Body of pancreas (tissue), 4 donors: Measurements from ENCODE around the gene DENND1A. TPM values are rescaled to one million over a fixed set of nuclear protein-coding genes. Genes with fewer than 3 reads are reported as not detected.
A peak's percentile ranks its signal among the peaks of the same experiment; 100 is the strongest.

Experiments
- ATAC-seq: fragments of 150-250 bp; one replicate; pipeline ENCODE4 v1.9.1; 2016
- DNase-seq, 4 donors: peaks; one replicate each; pipeline ENCODE4 v3.0.0-alpha.2; 2019
- H3K27ac ChIP-seq, 4 donors: fragments of 200-600 bp; sonication (generic); 1 replicate in 3 of 4; 2 replicates in 1 of 4; pipeline versions ENCODE4 v1.5.1 to v1.6.1; 2016 to 2019; ENCODE audit warnings: mild to moderate bottlenecking in 1 of 4, mixed read lengths in 1 of 4, moderate library complexity in 1 of 4
- H3K27me3 ChIP-seq, 2 donors: fragments of 200-600 bp; sonication (generic); one replicate each; pipeline ENCODE4 v1.6.0; 2016; ENCODE audit warnings: mild to moderate bottlenecking in 1 of 2
- H3K36me3 ChIP-seq, 2 donors: fragments of 200-600 bp; sonication (generic); replicated peaks in 1 of 2; 2 replicates each; pipeline ENCODE4 v1.5.1; 2016; ENCODE audit warnings: low read depth in 2 of 2; ENCODE audit not compliant: insufficient read depth in 1 of 2
- H3K4me1 ChIP-seq: fragments of 200-600 bp; sonication (generic); one replicate; pipeline ENCODE4 v1.6.0; 2016
- H3K4me3 ChIP-seq, 2 donors: fragments of 200-600 bp; sonication (generic); 1 replicate in 1 of 2; 2 replicates in 1 of 2; pipeline ENCODE4 v1.5.1; 2016 to 2019
- H3K9me3 ChIP-seq, 3 donors: fragments of 200-600 bp; sonication (generic); 1 replicate in 2 of 3; 2 replicates in 1 of 3; pipeline ENCODE4 v1.5.1; 2016
- CTCF ChIP-seq, 7 experiments: fragments of 450-650 bp in 4 of 7; fragments of 200-600 bp in 3 of 7; sonication (generic) in 3 of 7; IDR thresholded peaks; one replicate each; pipeline ENCODE4 v1.5.1; 2016 to 2019; ENCODE audit warnings: antibody characterized with exemption in 7 of 7
- POLR2A ChIP-seq, 3 donors: fragments of 450-650 bp; IDR thresholded peaks; one replicate each; pipeline ENCODE4 v1.6.1; 2016; ENCODE audit warnings: antibody characterized with exemption in 3 of 3, mild to moderate bottlenecking in 2 of 3
- WGBS, 2 donors: methylation state at CpG; one replicate each; pipeline ENCODE4 v1.1.5; 2017; 5-methylcytosine and 5-hydroxymethylcytosine counted together
- intact Hi-C: fragments of 100-400 bp; cut with DNase I; formaldehyde crosslinking; loops from one replicate; pipeline ENCODE4 v1.15.1; 2023
- total RNA-seq, 2 donors: library from RNA; depleted of rRNA; stranded (reverse); fragments of >200 nt; gene quantifications; one replicate each; pipeline ENCODE4 v1.1.0, GENCODE V29; 2016

Gene DENND1A
- total RNA-seq, 2 donors from 2014 or later: 7.6 to 8.6 TPM

- Histone ChIP-seq H3K9me3 (no peaks in the 10 kb centered on the region), H3K4me1 (peaks cover 17% of the 10 kb centered on the region), H3K36me3 (no peaks in the 10 kb centered on the region), H3K4me3 (no peak within 1 kb of the TSS), H3K27me3 (no peaks in the 10 kb centered on the region), H3K27ac (no peak within 1 kb of the TSS)
- DNase-seq: no peak
- intact Hi-C loops: no loop called here
- 71 to 85% methylated on average over 7 of the region's 17 CpGs for WGBS, 2 donors
- ATAC-seq: no peak
- TF ChIP-seq POLR2A (IDR thresholded peaks at IDR 0.05): no peak
- TF ChIP-seq CTCF (IDR thresholded peaks at IDR 0.05): no peak
Measured at GRCh38 chr9:123355761-123356431, 574.0 kb downstream of the DENND1A start, which contains the start of gene CRB2. TSS of gene CRB2 (plus strand) at chr9:123356197. CDS start at chr9:123356261, 64 bp downstream.

GRCh38 chr9:123354806-123355508 lies 575.0 kb downstream of the DENND1A start:
- DNase-seq (no peak), ATAC-seq (no peak)
- 35 to 39% methylated on average over 8 to 9 of the region's 9 CpGs for WGBS, 2 donors
- H3K9me3 ChIP-seq: no peaks in the 10 kb centered on the region
- H3K27ac ChIP-seq: no peak overlapping the region
- no peak overlapping the region for H3K4me3 ChIP-seq
- H3K4me1 ChIP-seq: peaks cover 12% of the 10 kb centered on the region
- no peaks in the 10 kb centered on the region for H3K36me3 ChIP-seq
- intact Hi-C loops: no loop called here
- H3K27me3 ChIP-seq: no peaks in the 10 kb centered on the region
- no peak for TF ChIP-seq POLR2A (IDR thresholded peaks at IDR 0.05)

- ATAC-seq (peak; percentile 70), DNase-seq (peak; percentile 55 to 74 (median 64))
- Histone ChIP-seq H3K4me1 (peaks cover 5% of the 10 kb centered on the region), H3K27me3 (no peaks in the 10 kb centered on the region), H3K4me3 (no peak overlapping the region), H3K9me3 (no peaks in the 10 kb centered on the region), H3K27ac (no peak overlapping the region), H3K36me3 (no peaks in the 10 kb centered on the region)
- intact Hi-C loops: no loop called here
- WGBS, 2 donors: 13 to 15% methylated on average over 14 to 20 of the region's 20 CpGs
- TF ChIP-seq POLR2A (IDR thresholded peaks at IDR 0.05) (no peak), CTCF (IDR thresholded peaks at IDR 0.05) (peak; percentile 63 to 82 (median 75))
Measured at GRCh38 chr9:123353984-123354591, 575.8 kb downstream of the DENND1A start.

GRCh38 chr9:123353041-123353440 lies 576.9 kb downstream of the DENND1A start:
- no peaks in the 10 kb centered on the region for H3K9me3 ChIP-seq
- H3K36me3 ChIP-seq: no peaks in the 10 kb centered on the region
- DNase-seq: no peak
- H3K27me3 ChIP-seq: no peaks in the 10 kb centered on the region
- 47 to 68% methylated on average over 4 of the region's 4 CpGs for WGBS, 2 donors
- H3K4me1 ChIP-seq: peaks cover 5% of the 10 kb centered on the region
- intact Hi-C loops: no loop called here
- no peak for ATAC-seq
- no peak for TF ChIP-seq POLR2A (IDR thresholded peaks at IDR 0.05)
- no peak overlapping the region for H3K4me3 ChIP-seq
- H3K27ac ChIP-seq: no peak overlapping the region

- peaks cover 5% of the 10 kb centered on the region for H3K4me1 ChIP-seq
- DNase-seq (peak in 2 of 4 donors; percentile 24 to 36), ATAC-seq (no peak)
- no peaks in the 10 kb centered on the region for H3K27me3 ChIP-seq
- no peak overlapping the region for H3K4me3 ChIP-seq
- H3K36me3 ChIP-seq: no peaks in the 10 kb centered on the region
- TF ChIP-seq CTCF (IDR thresholded peaks at IDR 0.05): no peak
- TF ChIP-seq POLR2A (IDR thresholded peaks at IDR 0.05): no peak
- intact Hi-C loops: no loop called here
- 36 to 48% methylated on average over 8 of the region's 8 CpGs for WGBS, 2 donors
- no peaks in the 10 kb centered on the region for H3K9me3 ChIP-seq
- no peak overlapping the region for H3K27ac ChIP-seq
Measured at GRCh38 chr9:123350590-123351310, 579.2 kb downstream of the DENND1A start.
